ENCODE results near the gene CDKAL1.

Gene CDKAL1

DNA sequence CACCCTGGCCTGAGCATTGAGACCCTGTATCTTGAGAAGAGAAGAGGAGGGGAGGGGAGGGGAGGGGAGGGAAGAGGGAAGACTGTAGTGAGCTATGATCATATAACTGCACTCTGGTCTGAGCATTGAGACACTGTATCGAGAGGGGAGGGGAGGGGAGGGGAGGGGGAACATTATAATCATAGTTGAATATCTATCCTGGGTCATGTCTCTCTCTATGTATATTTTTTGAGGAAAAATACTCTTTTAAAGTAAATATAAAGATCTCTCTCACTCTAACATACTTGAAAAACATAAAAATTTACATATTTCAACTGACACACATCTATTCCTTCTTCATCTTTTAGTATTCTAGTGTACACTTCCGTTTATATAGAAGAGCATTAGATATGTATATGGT lies 431.0 kb downstream of the CDKAL1 start:
- DNase-seq (ENCODE audit: low read depth), result no peak

DNA sequence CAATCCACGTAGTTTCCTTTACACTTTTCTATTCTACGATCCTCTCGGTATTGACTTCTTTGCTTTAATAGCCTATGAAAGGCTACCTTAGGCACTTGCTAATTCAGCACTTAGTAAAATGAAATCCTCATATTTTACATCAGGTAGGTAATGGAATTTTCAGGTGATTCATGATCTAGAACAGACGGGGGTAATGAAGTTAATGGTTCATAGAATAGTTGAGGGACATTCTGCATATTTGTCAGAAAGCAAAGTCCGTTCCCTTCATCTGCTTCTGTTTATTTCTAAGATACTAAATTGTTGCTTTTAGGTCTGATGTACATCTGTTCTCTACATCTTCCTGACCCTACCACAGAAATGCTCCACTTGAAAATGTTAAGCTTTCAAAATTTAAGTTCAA lies 431.7 kb downstream of the CDKAL1 start:
- no peak for DNase-seq (ENCODE audit: low read depth)

GRCh38 chr6:20969551-20969950 lies 435.3 kb downstream of the CDKAL1 start:
- DNase-seq (ENCODE audit: low read depth), result no peak

DNA sequence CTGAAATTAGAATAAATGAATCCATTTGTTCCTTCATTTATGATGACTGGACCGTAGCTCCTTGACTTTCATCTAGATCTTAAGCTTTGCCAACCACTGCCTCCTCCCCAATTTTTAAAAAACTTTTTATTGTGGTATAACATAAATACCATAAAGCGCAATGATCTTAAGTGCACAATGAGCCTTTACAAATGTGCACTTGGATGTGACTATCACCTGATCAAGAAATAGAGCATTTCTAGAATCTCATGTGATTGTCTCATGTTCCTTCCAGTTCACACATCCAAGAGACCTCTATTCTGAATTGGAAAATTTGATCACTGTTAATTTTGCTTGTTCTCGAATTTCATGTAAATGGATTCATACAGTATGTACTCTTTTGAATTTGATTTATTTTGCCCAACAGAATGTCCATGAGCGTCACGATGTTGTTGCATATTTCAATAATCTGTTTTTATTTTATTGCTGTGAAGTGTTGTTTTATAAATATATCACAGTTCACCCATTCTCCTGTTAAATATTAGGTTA lies 442.2 kb downstream of the CDKAL1 start:
- no peak for DNase-seq (ENCODE audit: low read depth)

- DNase-seq (ENCODE audit: low read depth), result no peak
These were observed 443.9 kb downstream of the CDKAL1 start for GRCh38 chr6:20978151-20978614.

GRCh38 chr6:20979076-20979475 lies 444.8 kb downstream of the CDKAL1 start:
- DNase-seq (ENCODE audit: low read depth), result no peak

- no peak for DNase-seq (ENCODE audit: low read depth)
These were observed 449.7 kb downstream of the CDKAL1 start for GRCh38 chr6:20983961-20984360.

- DNase-seq (ENCODE audit: low read depth), result no peak
These were observed 451.6 kb downstream of the CDKAL1 start for GRCh38 chr6:20985821-20986220.

DNA sequence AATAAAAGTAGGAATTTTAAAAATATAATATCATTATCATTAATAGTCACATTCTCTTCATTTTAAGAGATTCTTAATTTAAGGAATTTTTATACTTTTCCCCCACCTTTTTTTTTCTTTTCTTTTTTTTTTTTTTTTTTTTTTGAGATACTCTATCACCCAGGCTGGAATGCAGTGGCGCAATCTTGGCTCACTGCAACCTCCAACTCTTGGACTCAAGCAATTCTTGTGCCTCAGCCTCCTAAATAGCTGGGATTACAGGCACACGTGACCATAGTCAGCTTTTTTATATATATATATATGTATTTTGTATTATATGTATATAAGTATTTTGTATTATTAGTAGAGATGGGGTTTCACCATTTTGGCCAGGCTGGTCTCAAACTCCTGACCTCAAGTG lies 457.7 kb downstream of the CDKAL1 start:
- no peak for DNase-seq (ENCODE audit: low read depth)

DNA sequence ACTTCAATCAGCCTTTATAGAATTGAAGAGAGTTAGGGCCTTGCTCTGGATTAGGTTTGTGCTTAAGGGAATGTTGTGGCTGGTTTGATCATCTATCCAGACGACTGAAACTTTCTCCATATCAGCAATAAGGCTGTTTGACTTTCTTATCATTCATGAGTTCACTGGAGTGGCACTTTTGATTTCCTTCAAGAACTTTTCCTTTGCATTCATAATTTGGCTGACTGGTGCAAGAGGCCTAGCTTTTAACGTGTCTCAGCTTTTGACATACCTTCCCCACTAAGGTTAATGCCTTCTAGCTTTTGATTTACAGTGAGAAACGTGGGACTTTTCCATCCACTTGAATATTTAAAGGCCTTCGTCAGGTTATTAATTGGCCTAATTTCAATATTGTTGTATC lies 461.8 kb downstream of the CDKAL1 start:
- DNase-seq (ENCODE audit: low read depth), result no peak

DNA sequence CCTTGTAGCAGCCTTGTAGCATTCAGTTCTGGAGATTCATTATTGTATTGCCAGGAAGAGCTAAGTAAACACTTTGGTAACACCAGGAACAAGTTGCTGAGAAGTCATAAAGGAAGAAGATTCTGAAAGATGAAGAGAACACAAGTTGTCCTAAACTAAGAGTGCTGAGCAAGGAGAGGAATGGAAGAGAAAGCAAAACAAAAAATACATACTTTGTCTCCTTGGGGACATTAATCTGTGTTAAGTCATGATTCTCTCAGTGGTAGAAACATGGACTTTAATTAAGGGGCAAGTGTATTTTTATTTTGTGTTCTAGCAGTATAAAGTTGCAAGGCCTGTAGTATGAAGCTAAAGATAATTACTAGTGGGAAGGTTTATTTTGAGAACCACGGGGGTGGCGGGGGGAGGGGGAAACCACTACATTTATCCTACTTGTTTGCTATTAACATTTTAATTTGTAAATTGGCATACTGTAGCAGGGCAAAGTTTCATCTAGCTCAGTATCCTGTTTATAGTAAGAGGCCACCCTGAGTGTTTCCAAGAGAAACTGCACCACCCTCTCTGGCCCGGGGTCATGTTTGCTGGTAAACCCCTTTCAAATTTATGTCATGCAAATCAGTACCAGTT lies 463.0 kb downstream of the CDKAL1 start:
- no peak for DNase-seq (ENCODE audit: low read depth)

DNA sequence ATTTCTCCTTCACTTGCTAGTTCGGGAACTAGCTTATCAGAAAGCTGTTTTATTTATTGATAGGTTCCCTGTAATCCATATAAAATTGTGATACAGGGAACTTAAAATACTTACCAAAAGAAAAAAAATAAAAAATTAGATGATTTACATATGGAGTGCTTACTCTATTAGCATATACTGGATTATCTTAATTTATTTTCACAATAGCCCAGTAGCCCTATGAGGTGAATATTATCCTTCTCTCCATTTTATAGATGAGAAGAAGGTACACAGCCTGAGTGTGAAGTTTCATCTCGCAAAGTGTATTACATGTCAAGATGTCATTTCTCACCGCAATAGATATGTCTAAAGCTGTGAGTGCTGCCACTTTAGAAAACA lies 463.5 kb downstream of the CDKAL1 start:
- no peak for DNase-seq (ENCODE audit: low read depth)

DNA sequence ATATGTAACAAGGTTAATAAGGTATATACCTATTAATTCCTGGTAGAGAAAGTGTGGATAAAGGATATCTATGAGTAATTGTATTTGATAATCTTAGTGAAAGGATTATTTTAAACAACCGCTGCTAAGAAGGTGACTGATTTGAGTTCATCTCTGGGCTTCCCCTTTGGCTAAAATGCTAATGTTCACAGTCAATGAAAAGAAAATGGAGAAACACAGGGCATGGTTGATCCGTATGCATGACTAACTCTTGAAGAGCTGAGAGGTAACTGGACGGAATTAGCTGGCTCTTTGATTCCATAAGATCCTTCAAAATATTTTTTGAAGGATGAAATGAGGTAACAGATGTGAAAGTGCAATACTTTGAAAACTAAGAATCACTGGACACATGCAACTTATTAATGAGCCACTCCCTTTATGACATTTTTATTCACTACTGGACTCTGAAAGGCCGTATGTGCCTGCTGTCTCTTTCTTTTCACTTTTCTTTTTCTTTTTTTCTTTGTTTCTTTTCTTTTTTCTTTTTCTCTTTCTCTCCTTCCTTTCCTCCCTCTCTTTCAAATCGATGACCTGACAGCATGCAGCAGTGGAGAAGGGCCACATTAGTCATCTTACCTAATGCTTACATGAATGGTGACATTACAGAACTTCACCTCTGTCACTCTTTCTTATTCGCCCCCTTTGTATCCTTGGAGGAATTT lies 464.6 kb downstream of the CDKAL1 start:
- DNase-seq (ENCODE audit: low read depth), result no peak

DNA sequence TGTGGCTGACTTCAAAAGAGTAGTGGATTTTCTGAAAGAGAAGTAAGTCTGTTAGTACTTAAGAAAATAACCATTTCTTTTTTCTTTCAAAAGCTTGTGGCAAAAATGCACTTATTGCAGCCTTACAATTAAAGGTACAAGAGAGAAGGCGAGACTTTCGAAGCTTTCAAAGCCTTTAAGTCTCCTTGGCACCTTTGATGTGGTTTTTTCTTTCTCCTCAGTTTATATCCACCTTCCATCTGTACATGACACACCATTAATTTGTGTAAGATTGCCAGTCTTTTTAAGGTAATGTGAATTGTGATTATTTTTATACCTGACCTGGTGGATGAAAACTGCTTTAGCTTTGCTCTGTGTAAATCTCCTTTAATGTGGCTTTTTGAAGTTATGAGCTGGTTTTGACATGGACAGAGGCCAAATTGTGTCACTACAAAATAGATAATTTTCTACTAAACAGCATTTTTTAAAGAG lies 466.1 kb downstream of the CDKAL1 start:
- no peak for DNase-seq (ENCODE audit: low read depth)

DNA sequence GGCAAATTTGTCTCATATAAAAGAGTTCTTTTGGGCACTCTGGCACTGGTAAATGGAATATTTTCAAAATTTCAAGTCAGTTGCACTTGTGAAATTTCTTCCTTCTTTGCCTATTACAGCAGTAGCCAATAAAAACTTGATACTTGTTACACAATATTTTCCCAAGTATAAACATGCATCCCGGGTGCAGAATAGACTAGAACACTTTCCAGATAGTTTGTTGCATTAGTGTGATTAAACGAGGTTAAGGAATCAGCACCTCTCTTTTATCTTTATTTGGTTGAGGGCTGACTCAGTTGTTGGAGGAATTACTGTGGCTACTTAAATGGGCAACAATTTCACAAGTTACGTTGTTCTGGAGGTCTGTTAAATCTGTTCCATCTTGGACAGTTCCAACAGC lies 467.5 kb downstream of the CDKAL1 start:
- DNase-seq (ENCODE audit: low read depth), result no peak

- no peak for DNase-seq (ENCODE audit: low read depth)
These were observed 469.7 kb downstream of the CDKAL1 start for GRCh38 chr6:21003780-21004541.

- DNase-seq (ENCODE audit: low read depth), result no peak
These were observed 471.7 kb downstream of the CDKAL1 start for GRCh38 chr6:21005816-21006570.

- no peak for DNase-seq (ENCODE audit: low read depth)
These were observed 485.4 kb downstream of the CDKAL1 start for GRCh38 chr6:21019614-21020013.

GRCh38 chr6:21022343-21023107 lies 488.3 kb downstream of the CDKAL1 start:
- DNase-seq (ENCODE audit: low read depth), result no peak

- no peak for DNase-seq (ENCODE audit: low read depth)
These were observed 489.0 kb downstream of the CDKAL1 start for GRCh38 chr6:21023210-21023609.

GRCh38 chr6:21024616-21025015 lies 490.4 kb downstream of the CDKAL1 start:
- no peak for DNase-seq (ENCODE audit: low read depth)
